HG03442 (cell line): Measurements from ENCODE around the gene SMIM5.

ENCODE experiments used
- ATAC-seq: cut with Tn5 transposase; IDR thresholded peaks from one replicate; pipeline ENCODE4 v1.9.1; 2021; ENCODE audit warnings: mild to moderate bottlenecking, moderate library complexity; ENCODE audit not compliant: unreplicated experiment

SMIM5 gene

DNA sequence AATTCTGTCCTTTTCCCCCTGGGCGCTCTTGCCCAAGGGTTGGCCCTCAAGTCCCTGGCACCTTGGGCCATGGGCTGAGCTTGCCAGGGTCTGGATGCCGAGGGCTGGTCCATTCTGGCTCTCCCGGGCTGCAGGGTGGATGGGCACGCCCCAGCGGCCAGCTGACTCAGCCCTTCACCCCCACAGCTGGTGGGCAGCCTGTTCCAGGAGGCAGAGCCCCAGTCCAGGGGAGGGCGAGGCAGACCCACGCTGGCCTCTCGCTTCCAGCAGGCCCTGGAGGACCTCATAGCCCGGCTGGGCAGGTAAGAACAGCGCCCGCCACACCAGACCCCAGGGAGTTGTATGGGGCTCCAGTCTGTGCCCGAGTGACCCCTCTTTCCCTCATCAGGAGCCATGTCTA lies 30.6 kb upstream of the SMIM5 start:
- ATAC-seq = no peak

DNA sequence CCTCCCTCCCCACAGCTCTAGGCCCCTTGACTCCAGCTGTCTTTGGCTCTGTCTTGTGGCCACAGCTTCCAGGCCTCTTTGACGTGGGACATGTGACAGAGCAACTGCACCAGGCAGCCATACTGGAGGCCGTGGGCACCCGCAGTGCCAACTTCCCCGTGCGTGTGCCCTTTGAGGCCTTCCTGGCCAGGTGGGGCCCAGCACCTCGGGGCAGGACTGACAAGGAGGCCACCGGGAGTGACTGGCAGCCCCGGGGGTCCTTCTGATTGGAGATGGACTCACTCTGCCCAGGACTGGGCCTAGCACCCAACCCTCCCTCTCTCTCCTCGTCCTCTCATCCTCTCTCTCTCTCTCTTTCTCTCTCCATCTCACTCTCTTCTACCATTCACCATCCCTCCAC lies 30.1 kb upstream of the SMIM5 start:
- ATAC-seq = no peak

GRCh38 chr17:75604034-75604695 lies 29.1 kb upstream of the SMIM5 start:
- ATAC-seq = no peak

GRCh38 chr17:75605790-75606189 lies 27.4 kb upstream of the SMIM5 start:
- ATAC-seq = no peak

GRCh38 chr17:75607086-75607485 lies 26.1 kb upstream of the SMIM5 start:
- ATAC-seq = no peak

DNA sequence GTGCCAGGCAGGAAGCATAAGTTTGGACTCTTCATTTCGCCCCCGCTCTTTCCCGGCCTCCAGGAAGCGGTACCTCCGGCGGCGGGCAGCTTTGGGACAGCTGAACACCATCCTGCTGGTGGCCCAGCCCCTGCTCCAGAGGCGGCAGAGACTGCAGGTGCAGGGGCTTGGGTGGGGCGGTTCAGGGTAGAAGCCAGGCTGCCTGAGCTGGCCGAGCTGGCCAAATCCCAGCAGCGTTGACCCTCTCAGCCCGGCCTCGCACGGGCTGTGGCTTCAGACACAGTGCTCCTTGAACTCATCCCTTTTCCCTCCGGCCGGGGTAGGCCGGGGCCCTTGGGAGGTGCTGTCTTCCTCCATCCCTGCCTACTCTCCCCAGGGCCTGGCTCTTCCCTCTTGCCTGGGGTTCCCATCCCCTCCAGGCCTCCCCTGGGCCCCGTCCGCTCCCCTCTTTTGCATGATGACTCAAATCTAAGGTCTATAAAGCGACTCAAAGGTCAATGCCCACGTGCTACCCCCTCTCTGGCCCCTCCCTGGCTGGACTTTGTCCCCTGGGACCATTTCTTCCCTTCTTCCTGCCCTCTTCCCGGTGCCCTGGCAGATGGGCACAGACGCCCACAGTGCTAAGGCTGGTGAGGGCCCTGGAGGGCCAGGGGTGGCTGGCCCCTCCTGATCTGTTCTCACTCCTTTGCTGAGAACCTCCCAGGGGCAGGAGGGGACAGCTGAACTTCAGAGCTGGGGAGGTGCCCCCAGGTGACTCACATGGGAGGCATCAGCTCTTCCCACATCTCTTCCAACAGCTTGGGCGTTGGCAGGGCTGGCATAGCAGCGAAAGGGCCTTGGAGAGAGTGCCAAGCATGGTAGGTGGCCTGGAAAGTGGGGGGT lies 22.9 kb upstream of the SMIM5 start:
- no peak for ATAC-seq

DNA sequence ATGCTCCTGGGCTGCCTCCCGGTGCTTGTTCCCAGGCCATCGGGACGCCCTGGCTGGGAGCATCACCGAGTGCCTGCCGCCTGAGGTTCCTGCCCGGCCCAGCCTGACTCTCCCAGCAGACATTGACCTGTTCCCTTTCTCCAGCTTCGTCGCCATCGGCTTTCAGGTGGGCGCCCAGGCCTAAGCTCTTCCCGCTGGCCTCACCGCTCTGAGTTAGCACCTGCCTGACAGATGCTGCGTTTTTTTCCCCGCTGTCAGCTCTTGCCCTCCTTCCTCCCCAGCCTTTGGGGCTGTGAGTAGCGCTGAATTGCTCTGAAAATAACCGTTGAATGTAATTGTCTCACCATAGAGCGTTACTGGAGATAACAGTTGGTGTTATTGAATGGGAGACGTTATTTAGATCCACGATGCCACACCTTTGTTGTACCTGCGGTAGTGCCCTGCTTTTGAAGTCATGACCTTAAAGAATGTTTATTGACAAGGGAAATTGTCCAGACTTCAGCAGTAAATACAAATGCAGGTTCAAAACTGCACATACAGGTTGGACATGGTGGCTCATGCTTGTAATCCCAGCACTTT lies 21.3 kb upstream of the SMIM5 start:
- ATAC-seq = no peak

DNA sequence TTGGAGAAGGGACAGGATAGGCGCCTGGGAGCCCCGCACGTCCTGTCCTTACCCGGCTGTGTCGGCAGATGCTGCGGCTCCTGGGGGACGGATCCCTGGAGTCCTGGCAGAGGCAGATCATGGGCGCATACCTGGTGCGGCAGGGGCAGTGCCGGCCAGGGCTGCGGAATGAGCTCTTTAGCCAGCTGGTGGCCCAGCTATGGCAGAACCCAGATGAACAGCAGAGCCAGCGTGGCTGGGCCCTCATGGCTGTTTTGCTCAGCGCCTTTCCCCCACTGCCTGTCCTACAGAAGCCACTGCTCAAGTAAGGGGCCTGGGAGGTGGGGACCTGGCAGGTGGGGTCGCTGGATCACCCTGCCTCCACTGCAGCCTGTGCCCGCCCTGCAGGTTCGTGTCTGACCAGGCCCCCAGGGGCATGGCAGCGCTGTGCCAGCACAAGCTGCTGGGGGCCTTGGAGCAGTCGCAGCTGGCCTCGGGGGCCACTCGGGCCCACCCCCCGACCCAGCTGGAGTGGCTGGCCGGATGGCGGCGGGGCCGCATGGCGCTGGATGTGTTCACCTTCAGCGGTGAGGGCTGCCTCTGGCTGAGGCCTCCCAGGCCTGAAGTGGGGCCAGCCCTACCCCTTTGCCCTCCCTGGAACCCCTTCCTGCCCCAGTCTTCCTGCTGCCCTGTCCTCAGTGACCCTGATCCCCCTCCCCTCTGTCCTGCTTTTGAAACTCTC lies 20.2 kb upstream of the SMIM5 start:
- no peak for ATAC-seq

DNA sequence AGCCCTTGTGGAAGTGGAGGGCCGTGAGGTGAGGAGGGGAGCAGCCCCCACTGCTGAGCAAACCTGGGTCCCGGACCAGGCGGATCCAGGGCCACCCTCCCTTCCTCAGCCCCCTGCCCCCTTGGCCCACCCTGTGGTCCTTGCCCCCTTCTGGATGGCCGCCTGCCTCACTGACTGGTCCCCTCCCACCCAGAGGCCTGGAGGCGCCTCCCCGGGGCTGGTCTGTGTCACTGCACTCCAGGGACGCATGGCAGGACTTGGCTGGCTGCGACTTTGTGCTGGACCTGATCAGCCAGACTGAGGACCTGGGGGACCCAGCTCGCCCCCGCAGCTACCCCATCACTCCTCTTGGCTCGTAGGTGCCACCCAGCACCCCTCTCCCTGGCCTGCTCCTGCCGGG lies 19.2 kb upstream of the SMIM5 start:
- ATAC-seq = no peak

DNA sequence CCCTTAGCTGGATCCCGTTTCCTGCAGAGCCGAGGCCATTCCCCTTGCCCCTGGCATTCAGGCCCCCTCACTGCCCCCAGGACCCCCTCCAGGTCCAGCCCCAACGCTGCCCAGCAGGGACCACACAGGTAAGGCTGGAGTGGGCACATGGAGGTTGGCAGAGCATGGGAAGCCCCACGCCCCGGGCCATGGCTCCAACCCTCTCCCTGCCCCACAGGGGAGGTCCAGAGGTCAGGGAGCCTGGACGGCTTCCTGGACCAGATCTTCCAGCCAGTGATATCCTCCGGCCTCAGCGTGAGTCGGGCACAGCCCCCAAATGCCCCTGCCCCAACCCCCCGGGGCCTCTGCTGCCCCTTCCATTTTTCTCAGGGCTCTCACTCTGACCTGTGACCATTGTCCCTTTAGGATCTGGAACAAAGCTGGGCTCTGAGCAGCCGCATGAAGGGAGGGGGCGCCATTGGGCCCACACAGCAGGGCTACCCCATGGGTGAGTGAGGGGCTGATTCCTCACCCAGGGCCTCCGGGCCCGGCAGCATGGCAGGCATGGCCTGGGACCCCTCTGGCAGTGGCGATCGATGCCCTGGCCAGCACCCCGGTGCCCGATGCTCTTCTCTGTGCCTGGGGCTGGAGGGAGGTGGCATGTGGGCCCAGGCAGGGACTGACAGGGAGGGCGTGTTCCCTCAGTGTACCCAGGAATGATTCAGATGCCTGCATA lies 18.5 kb upstream of the SMIM5 start:
- ATAC-seq = no peak

DNA sequence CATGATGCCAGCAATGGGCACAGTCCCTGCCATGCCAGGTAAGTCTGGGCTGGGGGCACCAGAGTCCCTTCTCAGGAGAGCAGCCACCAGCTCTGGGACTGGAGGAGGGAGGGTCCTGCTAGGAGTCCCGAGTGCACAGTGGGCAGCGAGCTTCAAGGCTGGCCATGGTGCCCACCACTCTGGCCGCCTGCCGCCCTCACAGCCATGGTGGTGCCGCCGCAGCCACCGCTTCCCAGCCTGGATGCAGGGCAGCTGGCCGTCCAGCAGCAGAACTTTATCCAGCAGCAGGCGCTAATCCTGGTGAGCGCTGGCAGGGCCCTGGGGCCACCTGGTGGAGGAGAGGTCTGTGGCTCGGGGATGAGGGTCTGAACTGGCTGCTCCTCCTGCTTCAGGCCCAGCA lies 17.9 kb upstream of the SMIM5 start:
- no peak for ATAC-seq

GRCh38 chr17:75616521-75617122 lies 16.6 kb upstream of the SMIM5 start:
- ATAC-seq = no peak

GRCh38 chr17:75617218-75617617 lies 16.0 kb upstream of the SMIM5 start:
- ATAC-seq = no peak

DNA sequence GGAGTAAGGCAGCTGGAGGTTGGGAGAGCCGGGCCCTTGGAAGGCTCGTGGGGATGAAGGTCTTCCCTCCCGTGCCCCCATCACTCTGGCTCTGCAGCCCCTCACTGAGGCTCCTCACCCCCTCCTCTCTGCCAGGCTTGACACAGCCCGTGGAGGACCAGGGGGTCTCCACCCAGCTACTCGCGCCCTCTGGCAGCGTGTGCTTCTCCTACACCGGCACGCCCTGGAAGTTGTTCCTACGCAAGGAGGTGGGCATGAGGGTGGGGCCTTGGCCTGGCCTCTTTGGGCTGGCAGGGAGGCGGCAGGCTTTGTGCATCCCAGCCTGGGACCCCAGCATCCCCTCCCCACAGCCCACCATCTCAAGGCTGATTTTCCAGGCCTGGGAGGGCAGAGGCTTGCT lies 15.6 kb upstream of the SMIM5 start:
- ATAC-seq = no peak

DNA sequence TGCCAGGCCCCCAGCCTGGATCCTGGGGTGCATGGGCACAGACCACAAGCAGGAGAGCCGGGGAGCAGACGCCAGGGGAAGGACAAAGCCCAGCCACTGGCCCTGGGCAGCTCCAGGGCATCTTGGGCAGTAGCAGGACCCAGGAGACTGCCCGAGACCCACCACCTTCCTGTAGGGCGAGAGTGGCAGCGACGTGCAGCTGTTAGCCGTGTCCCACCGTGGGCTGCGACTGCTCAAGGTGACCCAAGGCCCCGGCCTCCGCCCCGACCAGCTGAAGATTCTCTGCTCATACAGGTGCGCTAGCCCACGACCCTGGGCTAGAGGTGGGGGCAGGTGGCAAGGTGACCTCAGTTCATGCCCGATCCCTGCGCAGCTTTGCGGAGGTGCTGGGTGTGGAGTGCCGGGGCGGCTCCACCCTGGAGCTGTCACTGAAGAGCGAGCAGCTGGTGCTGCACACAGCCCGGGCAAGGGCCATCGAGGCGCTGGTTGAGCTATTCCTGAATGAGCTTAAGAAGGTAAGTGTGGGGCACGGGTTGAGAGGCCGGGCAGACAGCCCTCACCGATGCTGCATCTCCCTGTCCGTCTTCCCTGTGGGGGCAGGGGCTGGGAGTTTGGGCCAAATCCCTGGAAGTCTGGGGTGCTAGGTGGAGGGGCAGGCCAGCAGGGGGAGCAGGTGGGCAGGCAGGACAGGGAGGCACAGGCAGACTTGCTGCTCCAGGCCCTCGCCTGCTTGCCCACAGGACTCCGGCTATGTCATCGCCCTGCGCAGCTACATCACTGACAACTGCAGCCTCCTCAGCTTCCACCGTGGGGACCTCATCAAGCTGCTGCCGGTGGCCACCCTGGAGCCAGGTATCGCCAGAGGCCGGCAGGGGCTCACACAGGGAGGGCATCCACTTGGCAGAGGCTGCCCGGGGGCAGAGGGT lies 13.5 kb upstream of the SMIM5 start:
- no peak for ATAC-seq

DNA sequence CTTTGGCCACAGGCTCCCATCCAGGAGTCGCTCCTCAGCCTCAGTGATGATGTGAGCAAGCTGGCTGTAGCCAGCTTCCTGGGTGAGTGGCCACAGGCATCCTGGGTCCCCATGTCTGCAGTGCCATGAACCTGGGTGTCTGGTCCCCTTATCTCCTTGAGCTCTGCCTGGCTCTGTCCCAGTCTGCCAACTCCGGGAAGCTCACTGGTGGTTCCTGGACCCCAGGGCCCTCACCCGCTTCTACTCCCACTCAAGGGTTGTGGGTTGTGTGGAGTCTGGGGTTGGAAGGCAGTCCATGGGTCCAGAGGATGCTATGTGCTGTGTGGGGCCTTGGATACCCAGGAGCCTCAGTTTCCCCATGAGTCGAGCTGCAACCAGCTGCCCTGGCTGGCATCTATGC lies 11.7 kb upstream of the SMIM5 start:
- ATAC-seq = no peak

GRCh38 chr17:75622076-75622475 lies 11.2 kb upstream of the SMIM5 start:
- no peak for ATAC-seq

DNA sequence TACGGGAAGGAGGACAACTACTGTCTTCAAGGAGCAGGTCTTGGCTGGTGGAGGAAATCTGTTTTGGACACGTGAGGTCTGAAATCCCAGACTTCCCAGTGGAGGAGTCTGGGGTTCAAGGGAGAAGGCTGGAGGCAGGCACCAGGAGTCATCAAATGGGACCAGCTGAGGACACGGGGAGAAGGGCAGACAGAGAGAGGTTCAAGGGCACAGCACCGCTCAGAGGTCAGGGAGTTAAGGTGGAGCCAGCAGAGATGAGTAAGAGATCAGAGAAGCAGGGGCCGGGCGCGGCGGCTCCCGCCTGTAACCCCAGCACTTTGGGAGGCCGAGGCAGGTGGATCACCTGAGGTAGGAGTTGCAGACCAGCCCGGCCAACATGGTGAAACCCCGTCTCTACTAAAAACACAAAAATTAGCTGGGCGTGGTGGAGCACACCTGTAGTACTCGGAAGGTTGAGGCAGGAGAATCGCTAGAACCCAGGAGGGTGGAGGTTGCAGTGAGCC lies 10.4 kb upstream of the SMIM5 start:
- ATAC-seq = no peak

GRCh38 chr17:75623386-75623785 lies 9.8 kb upstream of the SMIM5 start:
- no peak for ATAC-seq
